IPS-NIHi11 (cell line): ENCODE results near the gene ST6GAL1.
"Not testable (repeated sequence)": the region's sequence is repeated elsewhere in the genome, so short reads cannot be mapped to it uniquely, and the experiment has no call there.

ENCODE experiments used
- DNase-seq: peaks from one replicate; pipeline ENCODE4 v3.0.0; 2012; ENCODE audit warnings: mixed read lengths, low spot score

The ST6GAL1 gene

DNA sequence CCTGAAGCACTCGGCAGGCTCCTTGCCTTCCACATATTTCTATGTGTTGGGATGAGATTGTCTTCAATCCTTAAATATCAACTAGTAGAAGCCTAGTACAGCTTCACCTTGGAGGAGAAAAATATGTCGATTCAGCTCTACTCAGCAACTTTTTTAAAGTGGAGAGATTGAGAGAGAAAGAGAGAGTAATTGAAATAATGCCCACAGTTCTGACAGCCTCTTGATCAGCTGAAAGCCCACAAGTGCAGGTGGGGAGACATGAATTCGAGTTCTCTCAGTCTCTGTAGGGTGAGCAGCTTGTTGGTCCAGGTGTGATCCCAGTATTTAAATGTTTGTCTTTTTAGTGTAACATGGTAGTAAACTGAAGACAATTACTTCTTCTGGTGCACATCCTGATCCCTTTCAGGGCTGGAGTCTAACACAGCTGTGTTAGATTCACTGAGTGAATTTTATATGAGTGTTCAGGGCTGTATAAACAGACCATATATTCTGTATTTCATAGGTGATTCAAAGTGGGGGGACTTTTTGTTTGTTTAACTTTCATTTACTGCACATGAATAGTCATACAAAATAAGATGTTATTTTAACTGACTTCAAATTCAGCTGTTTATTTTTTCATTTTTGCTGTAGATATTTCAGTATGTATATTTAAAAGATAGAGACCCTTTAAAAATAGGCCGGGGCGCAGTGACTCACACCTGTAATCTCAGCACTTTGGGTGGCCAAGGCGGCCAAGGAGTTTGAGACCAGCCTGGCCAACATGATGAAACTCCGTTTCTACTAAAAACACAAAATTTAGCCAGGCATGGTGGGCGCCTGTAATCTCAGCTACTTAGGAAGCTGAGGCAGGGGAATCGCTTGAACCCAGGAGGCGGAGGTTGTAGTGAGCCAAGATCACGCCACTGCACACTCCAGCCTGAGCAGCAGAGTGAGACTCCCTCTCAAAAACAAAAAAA lies 64.0 kb downstream of the ST6GAL1 start:
- DNase-seq = no peak

DNA sequence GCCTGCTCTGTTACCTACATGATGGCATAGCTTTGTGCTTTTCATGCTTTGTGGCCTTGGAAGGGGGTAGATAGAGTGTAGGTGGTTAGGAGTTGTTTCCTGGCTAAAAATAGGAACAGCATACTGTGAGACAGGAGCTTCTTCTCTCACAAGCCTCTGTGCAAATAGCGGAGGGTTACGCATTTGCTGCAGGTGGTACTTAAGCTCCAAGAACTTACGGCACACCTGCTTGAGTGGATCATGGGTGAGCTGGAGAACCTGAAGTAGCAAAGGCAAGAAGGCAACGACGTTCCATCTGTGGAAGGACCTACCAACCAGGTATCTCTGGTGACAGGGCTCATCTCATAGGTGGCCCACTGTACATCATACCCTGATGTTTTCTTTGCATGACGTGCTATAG lies 66.0 kb downstream of the ST6GAL1 start:
- no peak for DNase-seq

DNA sequence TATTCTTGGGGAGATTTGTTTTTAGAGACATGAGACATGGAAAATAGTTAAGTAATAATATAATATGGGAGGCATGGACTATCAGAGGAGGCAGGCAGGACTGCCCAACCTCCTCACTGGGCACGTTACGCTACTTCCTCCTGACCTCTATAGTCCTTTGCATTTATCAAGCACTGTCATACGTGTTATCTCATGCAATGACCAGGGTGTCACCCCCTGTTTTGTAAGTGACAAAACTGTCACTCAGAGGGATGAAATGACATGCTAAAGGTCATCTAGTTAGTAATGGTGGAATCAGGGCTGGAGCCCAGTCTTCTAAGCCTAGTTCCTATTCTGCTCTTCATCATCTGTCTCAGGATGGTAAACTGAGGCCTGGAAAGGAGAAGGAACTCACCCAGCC lies 66.7 kb downstream of the ST6GAL1 start:
- DNase-seq = no peak

DNA sequence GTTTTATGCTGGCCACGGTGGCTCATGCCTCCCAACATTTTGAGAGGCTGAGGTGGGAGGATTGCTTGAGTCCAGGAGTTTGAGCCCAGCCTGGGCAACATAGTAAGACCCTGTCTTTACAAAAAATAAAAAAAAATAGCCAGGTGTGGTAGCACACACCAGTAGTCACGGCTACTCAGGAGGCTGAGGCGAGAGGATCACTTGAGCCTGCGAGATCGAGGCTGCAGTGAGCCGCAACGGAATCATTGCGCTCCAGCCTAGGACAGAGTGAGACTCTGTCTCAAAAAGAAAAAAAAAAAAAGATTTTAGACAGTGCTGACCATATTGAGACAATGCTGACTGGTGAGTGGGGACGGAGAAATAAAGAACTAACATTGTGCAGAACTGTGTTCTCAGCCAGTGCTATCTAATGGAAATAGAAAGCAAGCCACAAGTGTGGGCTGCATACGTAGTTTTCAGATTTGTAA lies 67.2 kb downstream of the ST6GAL1 start:
- DNase-seq = no peak

DNA sequence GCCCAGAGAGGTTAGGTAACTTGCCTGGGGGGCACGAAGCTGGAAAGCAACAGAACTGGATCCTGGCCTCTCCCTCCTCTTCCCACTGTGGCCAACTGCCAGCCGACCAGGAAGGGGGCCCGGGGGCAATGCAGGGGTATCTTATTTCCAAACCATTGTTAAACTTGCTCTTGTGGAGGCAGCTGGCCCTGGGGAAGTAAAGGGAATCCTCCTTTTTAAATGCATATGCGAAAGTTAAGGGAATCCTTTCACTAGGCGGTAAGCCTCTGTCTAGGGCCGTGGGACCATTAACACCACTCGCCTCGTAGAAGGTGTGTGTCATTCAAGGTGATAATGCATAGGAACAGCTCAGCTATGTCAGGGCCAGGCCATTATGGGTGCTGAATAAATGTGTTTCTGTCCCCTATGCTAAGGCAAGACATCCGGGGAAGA lies 68.6 kb downstream of the ST6GAL1 start:
- DNase-seq = peak; percentile 81

DNA sequence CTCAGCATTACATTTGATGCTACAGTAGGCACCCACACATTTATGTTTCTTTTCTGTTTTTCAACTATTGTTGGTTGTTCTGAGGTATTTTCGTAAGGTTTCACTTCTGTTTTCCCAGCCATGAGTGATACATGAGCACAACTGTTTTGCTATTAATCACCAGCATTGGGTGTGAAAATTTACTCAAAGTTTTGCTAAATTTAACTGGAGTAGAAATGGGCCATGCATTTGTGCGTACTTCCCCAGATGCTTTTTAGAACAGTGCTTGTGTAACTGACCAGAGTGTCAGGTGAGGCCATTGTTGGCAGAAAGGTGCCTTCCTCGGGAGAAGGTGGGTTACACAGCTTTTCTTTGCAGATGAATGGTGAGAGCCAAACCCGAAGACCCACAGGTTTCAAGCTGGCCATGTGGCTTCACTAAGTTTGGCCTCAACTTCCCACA lies 70.4 kb downstream of the ST6GAL1 start:
- DNase-seq = no peak

DNA sequence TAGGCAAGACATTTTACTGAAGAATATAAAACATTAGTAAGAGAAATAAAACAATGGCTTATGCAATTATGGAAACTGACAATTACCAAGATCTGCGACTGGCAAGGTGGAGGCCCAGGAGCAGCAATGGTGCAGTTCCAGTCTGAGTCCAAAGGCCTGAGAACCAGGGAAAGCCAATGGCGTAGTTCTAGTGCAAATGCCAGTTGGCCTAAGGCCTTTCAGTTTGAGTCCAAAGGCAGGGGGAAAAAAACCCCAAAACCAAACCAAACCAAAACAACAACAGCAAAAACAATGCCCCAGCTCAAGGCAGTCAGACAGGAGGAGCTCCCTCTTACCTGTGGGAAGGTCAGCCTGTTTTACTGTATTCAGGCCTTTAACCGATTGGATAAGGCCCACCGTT lies 72.6 kb downstream of the ST6GAL1 start:
- DNase-seq = no peak

DNA sequence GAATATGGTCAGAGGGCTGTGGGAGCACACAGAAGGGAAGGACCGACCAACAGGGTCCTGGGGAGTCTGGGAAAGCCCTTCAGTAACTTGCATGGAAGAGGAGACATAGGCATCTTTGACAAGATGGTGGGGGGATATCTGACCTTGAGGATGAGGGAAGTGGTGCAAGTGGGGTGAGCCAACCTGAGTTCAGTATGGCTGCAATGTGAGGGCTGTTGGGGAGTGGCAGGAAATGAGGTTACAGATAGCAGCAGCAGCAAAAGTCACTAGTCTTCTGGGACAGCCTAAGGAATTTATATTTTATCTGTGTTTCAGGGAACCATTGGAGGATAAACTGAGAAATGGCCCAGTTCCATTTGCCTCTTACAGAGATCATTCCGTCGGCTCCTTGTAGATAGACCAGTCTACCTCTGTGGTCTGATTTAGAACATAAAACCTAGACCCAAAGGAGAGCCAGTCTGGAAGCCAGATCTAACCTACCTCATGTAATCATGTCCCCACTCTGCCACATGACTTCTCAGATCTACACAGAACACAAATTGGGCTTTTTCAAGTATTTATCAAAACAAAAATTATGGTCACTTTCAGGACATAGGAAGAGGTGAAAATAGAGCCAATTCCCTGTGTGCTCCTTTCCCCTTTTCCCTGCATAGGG lies 75.6 kb downstream of the ST6GAL1 start:
- DNase-seq = no peak

DNA sequence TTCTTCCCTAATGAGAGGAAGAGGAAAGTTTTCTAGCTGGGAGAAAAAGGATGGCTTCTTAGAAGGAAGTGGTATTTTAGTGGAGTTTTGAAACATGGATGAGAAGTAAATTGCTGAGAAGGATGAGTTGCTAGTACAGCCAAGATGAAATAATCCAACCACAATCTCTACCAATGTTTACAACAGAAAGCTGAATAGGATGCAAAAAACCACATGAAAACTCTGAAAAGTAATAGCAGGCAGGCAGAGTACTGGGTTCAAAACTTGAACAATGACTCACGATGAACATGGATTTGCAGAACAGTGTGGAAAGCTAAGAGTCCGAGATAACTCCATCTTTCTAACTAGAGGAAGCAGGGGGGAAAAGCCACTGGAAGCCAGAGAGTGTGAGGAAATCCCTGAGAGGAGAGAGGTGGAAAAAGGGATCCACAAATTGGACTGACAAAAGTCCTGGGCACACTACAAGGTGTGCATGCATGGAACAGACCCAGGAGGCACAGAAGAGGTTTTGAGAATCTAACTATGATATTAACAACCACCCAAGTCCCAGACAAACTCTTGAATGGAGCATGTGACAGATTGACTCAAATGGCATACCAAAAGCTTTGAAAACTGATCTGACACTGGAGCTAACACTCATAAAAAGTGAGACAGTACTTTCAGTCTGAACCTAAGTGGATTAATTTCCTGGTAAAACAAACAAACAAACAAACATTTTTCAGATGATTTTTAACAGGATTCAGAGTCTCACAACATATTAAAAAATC lies 76.7 kb downstream of the ST6GAL1 start:
- no peak for DNase-seq

DNA sequence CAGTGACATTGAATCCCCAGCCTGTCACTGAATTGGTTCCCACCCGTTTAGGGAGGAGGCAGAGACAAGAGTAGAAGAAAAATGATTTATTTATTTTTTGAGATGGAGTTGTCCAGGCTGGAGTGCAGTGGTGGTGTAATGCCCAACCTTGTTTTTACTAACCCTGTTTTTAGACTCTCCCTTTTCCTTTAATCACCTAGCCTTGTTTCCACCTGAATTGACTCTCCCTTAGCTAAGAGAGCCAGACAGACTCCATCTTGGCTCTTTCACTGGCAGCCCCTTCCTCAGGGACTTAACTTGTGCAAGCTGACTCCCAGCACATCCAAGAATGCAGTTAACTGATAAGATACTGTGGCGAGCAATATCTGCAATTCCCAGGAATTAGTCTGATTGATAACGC lies 80.1 kb downstream of the ST6GAL1 start:
- DNase-seq = not testable (repeated sequence)

DNA sequence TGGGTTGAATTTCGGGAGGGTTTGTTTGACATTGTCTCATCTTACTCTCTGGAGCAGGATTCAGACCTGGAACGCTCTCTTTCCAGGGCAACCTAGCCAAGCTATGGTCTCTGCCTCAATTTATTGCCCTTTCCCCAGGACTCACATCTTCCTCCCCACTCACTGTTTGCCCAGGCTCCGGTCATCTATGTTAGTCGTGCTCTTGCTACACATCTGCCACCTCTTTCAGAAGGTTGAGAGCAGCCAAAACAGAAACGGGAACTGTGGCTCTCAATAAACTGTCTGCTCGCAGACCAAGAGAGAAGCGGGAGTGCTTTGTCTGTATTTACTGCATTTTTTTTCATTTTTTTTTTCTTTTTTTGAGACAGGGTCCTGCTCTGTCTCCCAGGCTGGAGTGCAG lies 81.6 kb downstream of the ST6GAL1 start:
- no peak for DNase-seq

DNA sequence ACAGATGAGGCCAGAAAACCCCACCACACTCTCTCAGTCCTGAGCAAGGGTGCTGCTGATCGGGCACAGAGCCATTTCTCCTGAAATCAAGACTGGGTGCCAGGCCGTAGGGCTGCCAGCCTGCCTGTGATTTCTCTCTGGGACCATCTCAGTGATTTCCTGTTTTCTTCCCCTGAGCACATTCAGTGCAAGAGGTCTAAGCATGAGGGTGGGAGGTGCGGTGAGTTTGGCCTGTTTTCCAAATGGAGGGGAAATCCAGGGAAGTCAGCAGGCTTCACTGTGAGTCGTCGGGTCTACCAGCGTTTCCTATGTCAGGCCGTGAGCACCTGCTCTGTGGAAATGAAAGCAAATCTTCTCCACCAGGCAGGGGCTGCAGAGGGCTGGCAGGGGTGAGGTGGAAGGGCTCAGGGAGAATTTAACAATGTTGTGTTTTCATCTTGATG lies 82.3 kb downstream of the ST6GAL1 start:
- DNase-seq = no peak

DNA sequence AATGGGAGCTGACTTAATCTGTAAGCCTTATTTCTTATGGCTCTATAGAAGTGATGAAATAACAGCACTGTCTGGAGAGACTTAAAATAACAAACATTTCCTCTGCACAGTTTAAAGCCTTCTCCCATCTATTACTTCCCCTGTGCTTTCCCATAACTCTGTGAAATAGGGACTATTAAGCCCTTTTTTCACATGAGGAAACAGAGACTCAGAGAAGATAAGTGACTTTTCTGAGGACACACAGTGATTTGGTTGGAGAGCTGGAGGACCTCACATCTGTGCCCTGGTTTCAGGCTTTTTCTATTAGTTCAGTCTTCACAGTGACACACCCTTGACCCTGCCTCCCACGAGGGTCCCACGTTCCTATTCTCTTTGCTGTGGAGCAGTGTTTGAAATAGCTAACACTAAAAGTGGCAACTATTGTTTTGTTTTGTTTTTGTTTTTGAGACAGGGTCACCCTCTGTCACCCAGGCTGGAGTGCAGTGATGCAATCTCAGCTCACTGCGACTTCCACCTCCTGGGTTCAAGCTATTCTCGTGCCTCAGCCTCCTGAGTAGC lies 82.9 kb downstream of the ST6GAL1 start:
- no peak for DNase-seq

DNA sequence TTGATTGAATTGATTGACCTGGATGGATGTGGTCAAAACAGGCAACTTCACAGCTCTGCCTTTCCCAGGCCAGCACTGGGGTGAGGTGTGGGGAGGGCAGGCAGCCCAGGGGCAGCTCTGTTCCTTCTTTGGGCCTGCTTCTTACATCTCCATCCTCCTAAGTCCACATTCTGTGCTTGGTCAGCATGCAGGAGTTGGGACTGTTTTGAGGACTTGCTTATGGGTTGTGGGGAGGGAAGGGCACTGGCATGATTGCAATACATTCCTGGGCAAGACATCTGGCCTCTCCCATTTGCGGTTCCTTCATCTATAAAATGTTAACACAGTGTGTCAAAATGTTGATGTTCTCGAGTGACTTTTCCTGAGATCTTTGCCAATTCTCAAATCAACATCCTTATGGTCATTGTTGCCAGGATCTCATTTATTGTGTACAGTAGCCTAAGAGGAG lies 84.1 kb downstream of the ST6GAL1 start:
- no peak for DNase-seq

DNA sequence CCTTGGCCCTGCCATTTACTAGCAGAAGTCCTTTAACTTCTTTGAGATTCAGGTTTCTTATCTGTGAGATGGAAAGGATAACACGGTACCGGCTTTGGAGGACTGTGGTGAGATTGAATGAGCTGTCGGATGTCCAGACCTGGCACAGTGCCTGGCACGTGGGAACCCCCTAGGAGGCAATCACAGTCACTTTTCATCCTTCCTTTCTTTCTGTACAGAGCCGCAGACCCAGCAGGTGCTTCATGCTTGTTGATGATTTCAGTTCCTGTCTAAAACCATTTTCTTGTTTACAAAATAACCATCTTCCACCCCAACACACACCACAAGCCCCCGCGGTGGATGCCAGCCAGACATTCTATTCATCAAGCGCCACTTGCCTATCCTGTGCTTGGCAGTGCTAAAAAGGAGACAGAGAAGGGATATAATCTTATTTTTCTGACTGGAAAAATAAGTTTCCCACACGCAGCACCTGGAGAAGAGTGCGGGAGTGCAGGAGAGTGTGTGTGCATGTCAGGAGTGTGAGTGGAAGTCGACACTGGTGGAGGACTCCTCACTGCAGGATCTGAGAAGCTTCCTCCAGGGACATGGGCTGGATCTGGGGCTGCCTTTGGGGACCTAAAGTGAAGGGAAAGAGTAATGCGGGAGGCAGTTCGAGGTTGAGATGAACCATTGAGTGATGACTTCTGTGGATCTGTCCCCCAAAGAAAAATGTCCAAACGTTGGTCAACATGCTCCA lies 85.7 kb downstream of the ST6GAL1 start:
- DNase-seq = no peak

DNA sequence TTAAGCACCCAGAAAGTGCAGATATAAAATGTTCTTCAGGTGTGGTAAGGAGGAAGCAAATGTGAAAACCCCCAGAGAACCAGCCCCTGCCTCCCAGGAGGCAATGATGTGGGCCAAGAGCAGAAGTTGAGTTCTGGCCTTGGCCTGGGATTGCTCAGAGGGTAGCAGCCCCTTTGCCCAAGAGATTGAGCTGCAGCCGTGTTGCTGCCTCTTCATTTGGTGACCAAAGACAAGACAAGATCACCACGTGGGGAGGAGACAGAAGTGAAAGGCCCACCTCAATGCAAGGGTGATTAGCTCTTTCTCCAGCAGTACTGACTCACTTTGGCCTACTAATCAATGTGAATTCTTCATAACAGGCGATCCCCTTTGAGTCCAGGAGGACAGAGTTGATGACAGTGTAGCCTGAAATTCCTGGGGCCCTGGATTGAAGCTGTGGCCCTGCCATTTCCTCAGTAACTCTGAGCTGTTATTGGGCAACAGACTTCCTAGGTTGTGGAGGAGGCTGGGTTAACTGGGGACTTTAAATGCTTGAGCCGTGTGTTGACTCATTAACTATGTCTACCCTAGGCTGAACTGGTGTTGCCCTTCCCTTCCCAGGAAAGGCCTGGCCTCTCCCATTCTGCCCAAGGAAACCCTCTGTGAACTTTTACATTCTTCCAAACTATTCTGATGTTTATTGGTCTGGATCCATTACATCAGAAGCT lies 86.5 kb downstream of the ST6GAL1 start:
- DNase-seq = no peak

DNA sequence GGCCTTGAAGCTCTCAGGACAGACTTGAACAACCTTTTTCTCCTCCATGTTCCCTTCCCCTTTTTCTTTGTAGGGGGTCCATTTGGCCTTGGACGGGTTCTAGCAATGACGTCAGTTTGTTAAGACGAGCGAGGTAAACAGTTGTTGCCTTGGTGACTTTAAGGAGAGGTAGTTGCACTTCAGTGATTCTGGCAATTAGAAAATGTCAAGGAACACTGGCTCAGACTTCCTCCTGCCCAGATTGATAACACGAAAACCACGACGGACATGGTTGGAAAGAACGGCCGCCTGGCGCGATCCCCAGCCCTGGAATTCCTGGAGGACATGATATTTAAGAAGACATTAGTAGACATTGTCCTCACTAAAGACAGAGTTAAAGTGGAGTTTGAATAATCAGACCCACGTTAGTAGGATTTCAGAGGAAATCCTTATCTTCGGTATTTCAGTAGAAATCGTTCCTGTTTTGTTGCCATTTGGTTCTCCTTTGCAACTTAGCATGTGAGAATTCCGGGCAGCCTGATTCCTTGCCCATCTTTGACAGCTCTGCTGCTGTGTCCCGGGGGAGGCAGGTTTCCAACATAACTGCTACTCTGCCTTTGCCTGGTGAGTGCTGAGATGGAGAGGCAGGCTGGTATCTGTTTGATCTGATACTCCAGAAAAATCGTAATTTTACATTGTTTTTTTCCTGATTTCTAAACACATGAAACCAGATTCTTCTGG lies 87.3 kb downstream of the ST6GAL1 start:
- no peak for DNase-seq

DNA sequence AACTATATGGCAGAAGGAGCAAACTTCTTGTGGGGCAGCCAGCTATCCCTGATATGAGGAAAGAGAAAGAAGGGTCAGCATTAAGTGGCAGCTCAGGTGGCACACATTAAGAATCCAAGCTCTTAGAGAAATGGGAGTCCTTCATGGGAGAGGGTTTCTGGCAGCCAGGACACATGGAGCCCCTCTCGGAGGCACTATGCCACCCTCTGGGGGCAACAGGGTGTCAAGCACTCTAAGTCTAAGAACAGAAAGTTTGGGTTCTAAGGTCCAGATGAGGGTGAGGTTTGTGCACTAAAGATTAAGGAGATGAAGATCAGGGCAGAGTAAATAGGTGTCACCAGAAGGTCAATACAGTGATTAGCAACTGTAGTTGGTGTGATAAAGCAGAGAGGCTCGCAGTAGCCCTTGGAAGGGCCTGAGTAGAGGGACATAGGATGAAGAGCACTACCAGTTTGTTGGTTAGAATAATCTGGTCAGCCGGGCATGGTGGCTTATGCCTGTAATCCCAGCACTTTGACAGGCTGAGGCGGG lies 89.3 kb downstream of the ST6GAL1 start:
- DNase-seq = no peak

DNA sequence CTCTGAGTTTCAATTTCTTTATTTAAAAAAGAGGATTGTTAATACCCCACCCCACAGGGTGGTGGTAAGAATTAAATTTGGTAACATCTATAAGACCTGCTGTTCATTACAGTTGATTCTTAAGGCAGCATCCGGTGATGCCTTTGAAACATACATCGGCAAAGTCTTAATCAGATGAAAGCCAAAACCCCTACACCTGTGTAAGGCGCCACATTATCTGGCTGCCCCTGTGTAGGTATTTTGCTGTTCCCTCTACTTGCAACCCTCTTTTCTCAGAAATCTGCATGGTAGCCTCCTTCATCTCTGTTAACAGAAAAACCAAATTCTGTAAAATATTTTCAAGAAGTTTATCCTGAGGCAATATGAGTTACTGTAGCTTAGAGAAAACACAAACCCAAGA lies 90.0 kb downstream of the ST6GAL1 start:
- DNase-seq = no peak
